Suprapubic skin (tissue), 4 donors: ENCODE results near the gene DTX3L. TPM values are rescaled to one million over a fixed set of nuclear protein-coding genes. Genes with fewer than 3 reads are reported as not detected.
A peak's percentile ranks its signal among the peaks of the same experiment; 100 is the strongest.

ENCODE experiments used
- DNase-seq, 2 donors: peaks; one replicate each; pipeline ENCODE4 v3.0.0-alpha.2; 2019; ENCODE audit warnings: low spot score in 2 of 2
- H3K27ac ChIP-seq: fragments of 200-600 bp; sonication (generic); one replicate; pipeline ENCODE4 v1.5.1; 2019
- H3K27me3 ChIP-seq: fragments of 200-600 bp; sonication (generic); one replicate; pipeline ENCODE4 v1.5.1; 2019
- H3K36me3 ChIP-seq: fragments of 200-600 bp; sonication (generic); one replicate; pipeline ENCODE4 v1.5.1; 2019
- H3K4me1 ChIP-seq: fragments of 200-600 bp; sonication (generic); one replicate; pipeline ENCODE4 v1.5.1; 2019
- H3K4me3 ChIP-seq: fragments of 200-600 bp; sonication (generic); one replicate; pipeline ENCODE4 v1.5.1; 2019; ENCODE audit warnings: mild to moderate bottlenecking
- H3K9me3 ChIP-seq: fragments of 200-600 bp; sonication (generic); one replicate; pipeline ENCODE4 v1.5.1; 2019
- EP300 ChIP-seq: sonication (generic); formaldehyde crosslinking; IDR thresholded peaks from one replicate; pipeline ENCODE4 v1.6.1; 2017; ENCODE audit warnings: antibody characterized with exemption
- POLR2A ChIP-seq, 2 donors: fragments of 450-650 bp; IDR thresholded peaks; one replicate each; pipeline ENCODE4 v1.6.1; 2017; ENCODE audit warnings: antibody characterized with exemption in 2 of 2, mild to moderate bottlenecking in 2 of 2, moderate library complexity in 2 of 2
- POLR2AphosphoS5 ChIP-seq, 3 donors: sonication (generic); formaldehyde crosslinking; IDR thresholded peaks; one replicate each; pipeline ENCODE4 v1.6.1; 2017; ENCODE audit warnings: antibody characterized with exemption in 3 of 3
- WGBS: methylation state at CpG from one replicate; pipeline ENCODE4 v1.1.5; 2018; 5-methylcytosine and 5-hydroxymethylcytosine counted together
- total RNA-seq, 4 donors: library from RNA; depleted of rRNA; stranded (reverse); fragments of >200 nt; gene quantifications; one replicate each; pipeline ENCODE4 v1.1.0, GENCODE V29; 2016
- TF ChIP-seq, protein P1 (sequence below), 2 donors: fragments of 200-600 bp in 1 of 2; fragments of 450-650 bp in 1 of 2; sonication (generic) in 1 of 2; IDR thresholded peaks; one replicate each; pipeline ENCODE4 v1.5.1; 2016 to 2019; ENCODE audit warnings: antibody characterized with exemption in 2 of 2, mild to moderate bottlenecking in 1 of 2, moderate library complexity in 1 of 2

The DTX3L gene
- total RNA-seq = 10 to 100 TPM in 3 of 4 donors, 1 to 10 TPM in 1; 7.6 to 15.3 (median 12.7) TPM

DNA sequence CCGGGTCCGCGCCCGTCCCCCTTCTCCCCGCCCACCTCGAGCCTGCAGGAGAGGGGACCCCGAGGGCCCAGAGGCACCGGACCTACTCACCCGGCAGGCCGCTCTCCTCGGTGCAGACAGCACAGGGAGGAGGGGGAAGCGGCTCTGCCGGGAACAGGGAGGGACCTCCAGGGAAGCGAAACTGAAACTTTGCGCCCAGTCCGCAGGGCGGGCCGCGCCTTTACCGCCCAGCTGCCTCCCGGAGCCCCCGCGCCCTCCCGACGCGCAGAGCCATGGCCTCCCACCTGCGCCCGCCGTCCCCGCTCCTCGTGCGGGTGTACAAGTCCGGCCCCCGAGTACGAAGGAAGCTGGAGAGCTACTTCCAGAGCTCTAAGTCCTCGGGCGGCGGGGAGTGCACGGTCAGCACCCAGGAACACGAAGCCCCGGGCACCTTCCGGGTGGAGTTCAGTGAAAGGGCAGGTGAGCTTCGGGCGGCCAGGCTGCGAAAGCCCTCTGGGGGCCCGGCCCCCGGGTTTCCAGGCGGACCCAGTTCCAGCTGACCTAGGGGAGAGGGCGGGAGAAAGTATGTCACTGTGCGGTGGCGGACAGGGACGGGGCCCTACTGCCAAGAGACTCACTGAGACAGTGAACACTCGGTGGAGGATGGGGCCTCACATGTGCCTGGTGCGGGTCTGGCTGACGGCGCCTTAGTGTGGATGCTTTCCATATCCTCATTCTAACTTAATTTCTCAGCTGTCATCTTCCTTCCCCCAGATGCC lies at the start of gene DTX3L, which contains the start of gene PARP9:
Gene DTX3L, plus strand, starts transcription at position 184 of the 758 bp plus-strand sequence. Its CDS starts 89 bp downstream, at position 273.
Gene PARP9, minus strand, starts transcription at position 146 of the 758 bp plus-strand sequence. CDS start 4,680 bp downstream, outside the sequence.
- peak; percentile 86 to 92 for DNase-seq
- 0% methylated on average over 18 of the region's 56 CpGs for WGBS
- no peaks in the 10 kb centered on the region for H3K27me3 ChIP-seq
- H3K4me1 ChIP-seq = peaks cover 35% of the 10 kb centered on the region
- peak within 1 kb of the TSS; percentile 95 for H3K27ac ChIP-seq
- peaks cover 29% of the 10 kb centered on the region for H3K36me3 ChIP-seq
- peak within 1 kb of the TSS; percentile 90 for H3K4me3 ChIP-seq
- no peaks in the 10 kb centered on the region for H3K9me3 ChIP-seq
- no peak for TF ChIP-seq POLR2A (IDR thresholded peaks at IDR 0.05)
- no peak for TF ChIP-seq EP300
- TF ChIP-seq, protein P1, sequence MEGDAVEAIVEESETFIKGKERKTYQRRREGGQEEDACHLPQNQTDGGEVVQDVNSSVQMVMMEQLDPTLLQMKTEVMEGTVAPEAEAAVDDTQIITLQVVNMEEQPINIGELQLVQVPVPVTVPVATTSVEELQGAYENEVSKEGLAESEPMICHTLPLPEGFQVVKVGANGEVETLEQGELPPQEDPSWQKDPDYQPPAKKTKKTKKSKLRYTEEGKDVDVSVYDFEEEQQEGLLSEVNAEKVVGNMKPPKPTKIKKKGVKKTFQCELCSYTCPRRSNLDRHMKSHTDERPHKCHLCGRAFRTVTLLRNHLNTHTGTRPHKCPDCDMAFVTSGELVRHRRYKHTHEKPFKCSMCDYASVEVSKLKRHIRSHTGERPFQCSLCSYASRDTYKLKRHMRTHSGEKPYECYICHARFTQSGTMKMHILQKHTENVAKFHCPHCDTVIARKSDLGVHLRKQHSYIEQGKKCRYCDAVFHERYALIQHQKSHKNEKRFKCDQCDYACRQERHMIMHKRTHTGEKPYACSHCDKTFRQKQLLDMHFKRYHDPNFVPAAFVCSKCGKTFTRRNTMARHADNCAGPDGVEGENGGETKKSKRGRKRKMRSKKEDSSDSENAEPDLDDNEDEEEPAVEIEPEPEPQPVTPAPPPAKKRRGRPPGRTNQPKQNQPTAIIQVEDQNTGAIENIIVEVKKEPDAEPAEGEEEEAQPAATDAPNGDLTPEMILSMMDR (IDR thresholded peaks at IDR 0.05) = no peak
- peak; percentile 8 to 78 (median 61) for TF ChIP-seq POLR2AphosphoS5 (IDR thresholded peaks at IDR 0.05)

GRCh38 chr3:122515020-122515468 lies 49.1 kb upstream of the DTX3L start:
- peaks cover 20% of the 10 kb centered on the region for H3K4me1 ChIP-seq
- WGBS = 37% methylated on average over 19 of the region's 19 CpGs
- TF ChIP-seq POLR2A (IDR thresholded peaks at IDR 0.05) (no peak), POLR2AphosphoS5 (IDR thresholded peaks at IDR 0.05) (no peak), EP300 (no peak)
- TF ChIP-seq, protein P1 (IDR thresholded peaks at IDR 0.05) = no peak
- no peaks in the 10 kb centered on the region for H3K27me3 ChIP-seq
- peak overlapping the region; percentile 62 for H3K4me3 ChIP-seq
- no peaks in the 10 kb centered on the region for H3K9me3 ChIP-seq
- no peaks in the 10 kb centered on the region for H3K36me3 ChIP-seq
- peak overlapping the region; percentile 94 for H3K27ac ChIP-seq
- no peak for DNase-seq

DNA sequence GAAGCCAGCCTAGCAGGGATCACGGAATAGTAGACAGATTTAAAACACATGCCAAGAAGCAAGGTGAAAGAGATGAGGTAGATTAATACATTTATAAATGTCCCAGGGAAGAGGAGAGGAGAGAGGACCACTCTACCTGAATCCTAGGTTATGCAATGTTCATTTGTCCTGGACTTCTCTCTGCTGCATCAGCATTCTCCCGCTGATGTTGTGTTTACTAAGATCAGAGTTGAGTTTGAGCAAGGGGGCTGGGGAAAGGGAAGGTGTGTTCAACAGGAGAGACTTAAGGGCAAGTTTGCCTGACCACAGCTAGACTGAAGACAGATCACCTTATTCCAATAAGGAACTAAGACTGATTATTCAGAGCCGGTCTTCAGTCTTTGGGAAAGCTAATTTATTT lies 48.3 kb upstream of the DTX3L start:
- Histone ChIP-seq H3K36me3 (no peaks in the 10 kb centered on the region), H3K27me3 (no peaks in the 10 kb centered on the region), H3K9me3 (no peaks in the 10 kb centered on the region), H3K27ac (no peak overlapping the region), H3K4me3 (no peak overlapping the region), H3K4me1 (peaks cover 20% of the 10 kb centered on the region)
- TF ChIP-seq, protein P1 (IDR thresholded peaks at IDR 0.05) = no peak
- TF ChIP-seq POLR2A (IDR thresholded peaks at IDR 0.05) (no peak), POLR2AphosphoS5 (IDR thresholded peaks at IDR 0.05) (no peak), EP300 (no peak)
- WGBS = 90% methylated on average over 3 of the region's 3 CpGs
- DNase-seq = no peak

DNA sequence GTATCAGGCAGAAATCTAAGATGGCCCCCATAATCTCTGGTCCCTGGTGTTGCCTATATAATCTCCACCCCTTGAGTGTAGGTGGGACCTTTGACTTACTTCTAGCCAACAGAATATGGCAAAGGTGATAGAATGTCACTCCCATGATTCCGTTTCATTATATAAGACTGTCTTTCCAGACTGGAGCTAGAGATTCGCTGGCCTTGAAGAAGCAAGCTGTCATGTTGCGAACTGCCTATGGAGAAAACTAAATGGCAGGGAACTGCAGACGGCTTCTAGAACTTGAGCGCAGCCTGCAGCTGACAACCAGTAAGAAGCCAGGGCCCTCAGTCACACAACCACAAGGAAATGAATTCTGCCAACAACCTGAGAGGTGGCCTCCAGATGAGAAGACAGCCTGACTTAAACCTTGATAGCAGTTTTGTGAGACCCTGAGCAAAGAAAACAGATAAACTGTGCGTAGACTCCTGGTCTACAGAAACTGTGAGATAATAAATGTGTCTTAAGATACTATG lies 47.2 kb upstream of the DTX3L start:
- no peak for TF ChIP-seq POLR2AphosphoS5 (IDR thresholded peaks at IDR 0.05)
- TF ChIP-seq EP300 = no peak
- no peak for TF ChIP-seq POLR2A (IDR thresholded peaks at IDR 0.05)
- TF ChIP-seq, protein P1 (IDR thresholded peaks at IDR 0.05) = no peak
- no peaks in the 10 kb centered on the region for H3K36me3 ChIP-seq
- DNase-seq = no peak
- H3K4me1 ChIP-seq = peaks cover 20% of the 10 kb centered on the region
- no peak overlapping the region for H3K27ac ChIP-seq
- no peaks in the 10 kb centered on the region for H3K27me3 ChIP-seq
- whole genome bisulfite sequencing = 95% methylated on average over 6 of the region's 6 CpGs
- no peak overlapping the region for H3K4me3 ChIP-seq
- H3K9me3 ChIP-seq = no peaks in the 10 kb centered on the region

GRCh38 chr3:122519693-122520092 lies 44.4 kb upstream of the DTX3L start:
- no peak for DNase-seq
- H3K9me3 ChIP-seq = no peaks in the 10 kb centered on the region
- TF ChIP-seq, protein P1 (IDR thresholded peaks at IDR 0.05) = no peak
- TF ChIP-seq POLR2A (IDR thresholded peaks at IDR 0.05) (no peak), EP300 (no peak), POLR2AphosphoS5 (IDR thresholded peaks at IDR 0.05) (no peak)
- H3K4me3 ChIP-seq = no peak overlapping the region
- no peaks in the 10 kb centered on the region for H3K27me3 ChIP-seq
- H3K36me3 ChIP-seq = no peaks in the 10 kb centered on the region
- no peak overlapping the region for H3K27ac ChIP-seq
- peaks cover 3% of the 10 kb centered on the region for H3K4me1 ChIP-seq
